ENCODE data around the gene USP5.

- no peak for TF ChIP-seq CTCF (IDR thresholded peaks at IDR 0.05)
- no peak for TF ChIP-seq POLR2A (IDR thresholded peaks at IDR 0.05)
Observed at GRCh38 chr12:6871052-6871957, 19.4 kb downstream of the USP5 start.

All from testis (tissue), 2 donors.